ENCODE data around the gene TBC1D5.

Gene TBC1D5

GRCh38 chr3:17121336-17121735 lies 621.1 kb downstream of the TBC1D5 start:
- H3K9me3 ChIP-seq (ENCODE audit: control insufficient read depth in 2 of 2, low read length in 2 of 2): peaks cover 0 to 1% of the 10 kb centered on the region in 2 donors
- no peak overlapping the region for H3K4me3 ChIP-seq (ENCODE audit: low read length in 2 of 2)
- no peaks in the 10 kb centered on the region for H3K27me3 ChIP-seq (ENCODE audit: control insufficient read depth in 2 of 2, insufficient read depth in 2 of 2, low read length in 2 of 2)
- no peak overlapping the region for H3K27ac ChIP-seq (ENCODE audit: low read depth in 2 of 2, low read length in 2 of 2)
- H3K9ac ChIP-seq (ENCODE audit: low read depth in 1 of 2, low read length in 2 of 2): no peak overlapping the region
- H3K4me1 ChIP-seq (ENCODE audit: control insufficient read depth in 2 of 2, insufficient read depth in 2 of 2, low read length in 2 of 2): no peaks in the 10 kb centered on the region
- H3K36me3 ChIP-seq (ENCODE audit: control insufficient read depth in 2 of 2, insufficient read depth in 2 of 2, low read length in 2 of 2): no peaks in the 10 kb centered on the region

DNA sequence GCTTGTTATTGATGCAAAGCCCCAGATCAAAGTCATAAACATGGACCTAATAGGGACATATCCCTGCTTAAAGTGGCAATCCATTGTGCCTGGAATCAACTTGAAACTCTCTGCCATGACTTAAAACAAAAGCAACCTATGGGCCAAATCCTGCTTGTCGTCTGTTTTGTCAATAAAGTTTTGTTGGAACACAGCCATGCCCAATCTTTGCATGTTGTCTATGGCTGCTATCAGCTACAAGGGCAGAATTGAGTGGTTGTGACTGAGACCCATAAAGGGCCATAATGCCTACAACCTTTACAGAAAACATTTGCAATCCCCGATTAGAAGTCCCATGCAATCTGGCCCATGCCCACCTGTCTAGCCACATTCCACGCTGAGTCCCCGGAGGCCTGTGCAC lies 622.3 kb downstream of the TBC1D5 start:
- Histone ChIP-seq H3K9me3 (ENCODE audit: control insufficient read depth in 2 of 2, low read length in 2 of 2) (peaks cover 0 to 1% of the 10 kb centered on the region in 2 donors), H3K4me1 (ENCODE audit: control insufficient read depth in 2 of 2, insufficient read depth in 2 of 2, low read length in 2 of 2) (no peaks in the 10 kb centered on the region), H3K4me3 (ENCODE audit: low read length in 2 of 2) (no peak overlapping the region), H3K9ac (ENCODE audit: low read depth in 1 of 2, low read length in 2 of 2) (no peak overlapping the region), H3K27me3 (ENCODE audit: control insufficient read depth in 2 of 2, insufficient read depth in 2 of 2, low read length in 2 of 2) (no peaks in the 10 kb centered on the region), H3K27ac (ENCODE audit: low read depth in 2 of 2, low read length in 2 of 2) (no peak overlapping the region), H3K36me3 (ENCODE audit: control insufficient read depth in 2 of 2, insufficient read depth in 2 of 2, low read length in 2 of 2) (no peaks in the 10 kb centered on the region)

- no peaks in the 10 kb centered on the region for H3K4me1 ChIP-seq (ENCODE audit: control insufficient read depth in 2 of 2, insufficient read depth in 2 of 2, low read length in 2 of 2)
- H3K9me3 ChIP-seq (ENCODE audit: control insufficient read depth in 2 of 2, low read length in 2 of 2): peaks cover 0 to 1% of the 10 kb centered on the region in 2 donors
- H3K9ac ChIP-seq (ENCODE audit: low read depth in 1 of 2, low read length in 2 of 2): no peak overlapping the region
- H3K36me3 ChIP-seq (ENCODE audit: control insufficient read depth in 2 of 2, insufficient read depth in 2 of 2, low read length in 2 of 2): no peaks in the 10 kb centered on the region
- no peaks in the 10 kb centered on the region for H3K27me3 ChIP-seq (ENCODE audit: control insufficient read depth in 2 of 2, insufficient read depth in 2 of 2, low read length in 2 of 2)
- no peak overlapping the region for H3K27ac ChIP-seq (ENCODE audit: low read depth in 2 of 2, low read length in 2 of 2)
- no peak overlapping the region for H3K4me3 ChIP-seq (ENCODE audit: low read length in 2 of 2)
These were observed 623.0 kb downstream of the TBC1D5 start for GRCh38 chr3:17119201-17120072.

GRCh38 chr3:17118771-17119170 lies 623.7 kb downstream of the TBC1D5 start:
- Histone ChIP-seq H3K27me3 (ENCODE audit: control insufficient read depth in 2 of 2, insufficient read depth in 2 of 2, low read length in 2 of 2) (no peaks in the 10 kb centered on the region), H3K9me3 (ENCODE audit: control insufficient read depth in 2 of 2, low read length in 2 of 2) (peaks cover 0 to 1% of the 10 kb centered on the region in 2 donors), H3K9ac (ENCODE audit: low read depth in 1 of 2, low read length in 2 of 2) (no peak overlapping the region), H3K36me3 (ENCODE audit: control insufficient read depth in 2 of 2, insufficient read depth in 2 of 2, low read length in 2 of 2) (no peaks in the 10 kb centered on the region), H3K4me3 (ENCODE audit: low read length in 2 of 2) (no peak overlapping the region), H3K4me1 (ENCODE audit: control insufficient read depth in 2 of 2, insufficient read depth in 2 of 2, low read length in 2 of 2) (no peaks in the 10 kb centered on the region), H3K27ac (ENCODE audit: low read depth in 2 of 2, low read length in 2 of 2) (no peak overlapping the region)

- H3K9ac ChIP-seq (ENCODE audit: low read depth in 1 of 2, low read length in 2 of 2): no peak overlapping the region
- H3K36me3 ChIP-seq (ENCODE audit: control insufficient read depth in 2 of 2, insufficient read depth in 2 of 2, low read length in 2 of 2): no peaks in the 10 kb centered on the region
- no peaks in the 10 kb centered on the region for H3K4me1 ChIP-seq (ENCODE audit: control insufficient read depth in 2 of 2, insufficient read depth in 2 of 2, low read length in 2 of 2)
- no peaks in the 10 kb centered on the region for H3K27me3 ChIP-seq (ENCODE audit: control insufficient read depth in 2 of 2, insufficient read depth in 2 of 2, low read length in 2 of 2)
- H3K4me3 ChIP-seq (ENCODE audit: low read length in 2 of 2): no peak overlapping the region
- no peak overlapping the region for H3K27ac ChIP-seq (ENCODE audit: low read depth in 2 of 2, low read length in 2 of 2)
- no peaks in the 10 kb centered on the region for H3K9me3 ChIP-seq (ENCODE audit: control insufficient read depth in 2 of 2, low read length in 2 of 2)
These were observed 626.3 kb downstream of the TBC1D5 start for GRCh38 chr3:17116007-17116600.

DNA sequence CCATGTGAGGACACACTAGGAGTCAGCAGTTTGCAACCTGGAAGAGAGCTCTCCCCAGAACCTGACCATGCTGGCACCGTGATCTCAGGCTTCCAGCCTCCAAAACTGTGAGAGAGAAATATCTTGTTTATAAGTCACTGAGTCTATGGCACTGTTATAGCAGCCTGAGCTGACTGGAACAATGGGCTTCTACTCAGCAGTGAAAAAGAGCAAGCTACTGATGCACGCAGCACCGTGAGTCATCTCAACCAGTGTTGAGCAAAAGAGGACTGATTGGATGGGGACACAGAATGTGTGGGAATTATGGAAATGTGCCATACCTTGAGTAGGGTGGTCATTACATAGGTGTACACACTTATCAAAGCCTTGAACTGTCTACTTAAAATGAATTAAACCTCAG lies 627.2 kb downstream of the TBC1D5 start:
- Histone ChIP-seq H3K4me1 (ENCODE audit: control insufficient read depth in 2 of 2, insufficient read depth in 2 of 2, low read length in 2 of 2) (no peaks in the 10 kb centered on the region), H3K9me3 (ENCODE audit: control insufficient read depth in 2 of 2, low read length in 2 of 2) (no peaks in the 10 kb centered on the region), H3K36me3 (ENCODE audit: control insufficient read depth in 2 of 2, insufficient read depth in 2 of 2, low read length in 2 of 2) (no peaks in the 10 kb centered on the region), H3K9ac (ENCODE audit: low read depth in 1 of 2, low read length in 2 of 2) (no peak overlapping the region), H3K27me3 (ENCODE audit: control insufficient read depth in 2 of 2, insufficient read depth in 2 of 2, low read length in 2 of 2) (no peaks in the 10 kb centered on the region), H3K4me3 (ENCODE audit: low read length in 2 of 2) (no peak overlapping the region), H3K27ac (ENCODE audit: low read depth in 2 of 2, low read length in 2 of 2) (no peak overlapping the region)

- Histone ChIP-seq H3K36me3 (ENCODE audit: control insufficient read depth in 2 of 2, insufficient read depth in 2 of 2, low read length in 2 of 2) (no peaks in the 10 kb centered on the region), H3K27ac (ENCODE audit: low read depth in 2 of 2, low read length in 2 of 2) (peak overlapping the region in 1 of 2 donors; percentile 37), H3K9ac (ENCODE audit: low read depth in 1 of 2, low read length in 2 of 2) (no peak overlapping the region), H3K4me3 (ENCODE audit: low read length in 2 of 2) (no peak overlapping the region), H3K9me3 (ENCODE audit: control insufficient read depth in 2 of 2, low read length in 2 of 2) (no peaks in the 10 kb centered on the region), H3K27me3 (ENCODE audit: control insufficient read depth in 2 of 2, insufficient read depth in 2 of 2, low read length in 2 of 2) (no peaks in the 10 kb centered on the region), H3K4me1 (ENCODE audit: control insufficient read depth in 2 of 2, insufficient read depth in 2 of 2, low read length in 2 of 2) (no peaks in the 10 kb centered on the region)
These were observed 630.8 kb downstream of the TBC1D5 start for GRCh38 chr3:17111586-17111985.

GRCh38 chr3:17110660-17111396 lies 631.6 kb downstream of the TBC1D5 start:
- Histone ChIP-seq H3K27ac (ENCODE audit: low read depth in 2 of 2, low read length in 2 of 2) (no peak overlapping the region), H3K27me3 (ENCODE audit: control insufficient read depth in 2 of 2, insufficient read depth in 2 of 2, low read length in 2 of 2) (no peaks in the 10 kb centered on the region), H3K9ac (ENCODE audit: low read depth in 1 of 2, low read length in 2 of 2) (no peak overlapping the region), H3K4me3 (ENCODE audit: low read length in 2 of 2) (no peak overlapping the region), H3K36me3 (ENCODE audit: control insufficient read depth in 2 of 2, insufficient read depth in 2 of 2, low read length in 2 of 2) (no peaks in the 10 kb centered on the region), H3K4me1 (ENCODE audit: control insufficient read depth in 2 of 2, insufficient read depth in 2 of 2, low read length in 2 of 2) (no peaks in the 10 kb centered on the region), H3K9me3 (ENCODE audit: control insufficient read depth in 2 of 2, low read length in 2 of 2) (no peaks in the 10 kb centered on the region)

All from mucosa of rectum (tissue), 2 donors.